GM18505 (cell line): ENCODE data around the gene HRH1.
A peak's percentile ranks its signal among the peaks of the same experiment; 100 is the strongest.

Experiments
- ATAC-seq: cut with Tn5 transposase; IDR thresholded peaks from one replicate; pipeline ENCODE4 v1.9.1; 2021; ENCODE audit not compliant: unreplicated experiment
- POLR2A ChIP-seq: IDR thresholded peaks from 4 replicates; pipeline ENCODE4 v1.6.1; 2011; ENCODE audit warnings: borderline replicate concordance; ENCODE audit not compliant: insufficient read depth, insufficient read length; ENCODE audit errors: extremely low read depth

HRH1 gene

GRCh38 chr3:11284011-11284410 lies 129.7 kb downstream of the HRH1 start:
- no peak for ATAC-seq
- no peak for TF ChIP-seq POLR2A

DNA sequence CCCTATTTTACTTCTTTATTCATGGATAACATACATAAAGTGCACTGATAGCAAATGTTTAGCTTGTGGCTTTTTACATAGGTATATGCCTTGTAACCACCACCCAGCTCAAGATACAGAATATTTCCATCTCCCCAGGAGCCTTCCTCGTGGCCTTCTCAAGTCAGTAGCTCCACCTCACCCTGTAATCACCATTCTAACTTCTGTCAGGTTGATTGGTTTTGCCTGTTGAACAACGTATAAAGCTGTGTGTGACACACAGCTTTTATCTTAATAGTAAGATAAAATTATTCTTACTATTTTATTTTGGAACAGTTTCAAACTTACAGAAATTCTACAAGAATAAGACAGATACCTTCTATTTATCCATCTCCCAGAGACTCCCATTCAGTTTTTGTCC lies 131.2 kb downstream of the HRH1 start:
- no peak for TF ChIP-seq POLR2A
- no peak for ATAC-seq

- no peak for TF ChIP-seq POLR2A
- no peak for ATAC-seq
These were observed 133.1 kb downstream of the HRH1 start for GRCh38 chr3:11287404-11287803.

DNA sequence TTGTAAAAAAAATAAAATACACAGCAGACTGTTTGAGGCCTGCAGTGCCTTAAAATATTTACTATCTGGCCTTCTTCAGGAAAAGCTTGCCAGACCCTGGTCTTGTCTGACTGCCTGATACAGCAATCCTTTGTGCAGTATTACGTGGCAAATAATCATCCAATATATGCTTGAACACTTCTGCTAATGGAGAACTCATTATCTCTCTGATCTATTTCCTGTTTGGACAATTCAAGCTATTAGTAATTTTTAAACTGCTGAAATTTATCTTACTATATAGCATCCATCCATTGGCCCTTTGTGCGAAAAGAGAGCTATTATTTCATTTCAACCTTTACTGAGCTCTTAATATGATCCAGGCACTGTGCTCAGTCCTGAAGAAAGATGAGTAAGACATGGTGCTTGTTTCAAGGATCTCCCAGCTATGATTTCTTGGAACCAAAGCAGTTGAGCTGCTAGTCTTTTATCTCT lies 133.8 kb downstream of the HRH1 start:
- no peak for TF ChIP-seq POLR2A
- no peak for ATAC-seq

- TF ChIP-seq POLR2A: no peak
- peak; percentile 69 for ATAC-seq
These were observed 134.7 kb downstream of the HRH1 start for GRCh38 chr3:11288786-11289637.

DNA sequence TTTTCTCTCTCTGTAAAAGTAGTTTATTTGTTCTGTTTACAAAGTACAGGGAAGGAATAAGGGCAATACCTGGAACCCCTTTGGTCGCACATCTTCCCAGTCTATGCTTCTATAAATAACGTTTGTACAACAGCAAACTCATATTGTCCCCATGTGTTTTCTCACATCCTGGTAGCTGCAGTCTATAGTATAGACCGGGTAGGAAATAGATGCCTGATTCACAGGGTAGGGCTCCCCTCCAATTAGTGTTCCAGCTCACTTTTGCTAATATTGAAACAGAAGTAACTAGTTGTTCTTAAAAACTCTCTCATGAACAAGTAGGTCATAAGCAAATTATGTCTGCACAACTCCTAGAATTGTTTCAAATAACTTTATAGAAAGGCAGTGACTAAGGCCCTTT lies 135.6 kb downstream of the HRH1 start:
- TF ChIP-seq POLR2A: no peak
- no peak for ATAC-seq

GRCh38 chr3:11290743-11291680 lies 136.7 kb downstream of the HRH1 start:
- no peak for TF ChIP-seq POLR2A
- peak; percentile 48 for ATAC-seq

DNA sequence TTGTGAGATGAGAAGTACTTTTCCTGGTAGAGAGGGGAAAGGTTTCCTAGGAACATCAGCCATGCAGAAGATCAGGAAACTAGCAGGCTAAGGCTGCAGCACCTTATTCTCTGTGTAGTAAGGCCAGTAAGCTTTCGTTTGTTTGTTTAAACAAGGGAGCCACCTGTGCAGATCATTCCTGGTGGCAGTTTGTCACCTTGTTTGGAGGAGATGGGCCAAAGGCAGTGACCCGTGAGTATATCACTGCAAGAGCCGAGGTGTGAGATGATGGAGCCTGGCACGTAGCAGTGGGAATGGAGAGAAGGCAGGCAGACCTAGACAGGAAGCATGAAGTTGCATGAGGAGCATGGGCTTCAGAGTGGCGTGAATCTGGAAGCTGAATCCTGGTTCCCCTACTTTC lies 137.5 kb downstream of the HRH1 start:
- no peak for ATAC-seq
- TF ChIP-seq POLR2A: no peak

DNA sequence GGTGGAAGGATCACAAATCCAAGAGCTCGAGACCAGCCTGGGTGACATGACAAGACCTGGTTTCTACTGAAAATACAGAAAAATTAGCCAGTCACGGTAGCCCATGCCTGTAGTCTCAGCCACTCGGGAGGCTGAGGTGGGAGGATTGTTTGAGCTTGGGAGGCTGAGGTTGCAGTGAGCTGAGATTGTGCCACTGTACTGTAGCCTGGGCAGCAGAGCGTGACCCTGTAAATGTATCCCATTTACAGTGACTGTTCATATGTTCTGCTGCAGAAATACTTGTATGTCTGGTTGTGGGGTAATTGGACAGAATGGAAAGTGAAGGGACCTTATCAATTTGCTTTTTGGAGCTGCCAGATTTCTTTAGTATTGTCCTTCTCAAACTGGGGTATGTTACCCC lies 142.8 kb downstream of the HRH1 start:
- no peak for TF ChIP-seq POLR2A
- no peak for ATAC-seq

DNA sequence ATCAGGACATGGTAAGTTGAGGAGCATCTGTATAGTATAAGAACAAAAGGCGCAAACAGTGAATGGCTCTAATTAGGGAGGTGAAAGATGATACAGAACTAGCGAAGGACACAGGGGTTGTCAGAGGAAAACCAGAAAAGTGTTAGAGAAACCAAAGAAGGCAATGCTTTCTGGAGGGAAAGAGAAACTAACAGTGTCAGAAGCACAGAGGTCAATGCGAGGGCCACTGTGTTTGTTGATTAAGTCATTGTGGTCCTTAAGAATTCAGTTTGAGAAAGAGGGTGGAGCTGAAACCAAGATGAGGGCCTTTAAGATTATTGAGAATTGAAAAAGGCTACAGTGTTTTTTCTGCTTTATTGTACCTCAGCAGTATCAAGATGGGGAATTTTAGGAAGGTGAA lies 146.7 kb downstream of the HRH1 start:
- ATAC-seq: peak; percentile 72
- no peak for TF ChIP-seq POLR2A

- no peak for ATAC-seq
- TF ChIP-seq POLR2A: no peak
These were observed 148.2 kb downstream of the HRH1 start for GRCh38 chr3:11302444-11302843.

GRCh38 chr3:11304175-11304574 lies 149.9 kb downstream of the HRH1 start:
- TF ChIP-seq POLR2A: no peak
- no peak for ATAC-seq

GRCh38 chr3:11305509-11305908 lies 151.2 kb downstream of the HRH1 start:
- no peak for TF ChIP-seq POLR2A

More at GRCh38 chr3:11305509-11305908, 151.2 kb downstream of the HRH1 start:
- ATAC-seq: no peak
